ENCODE measurements around the gene PAPOLG. TPM values are rescaled to one million over a fixed set of nuclear protein-coding genes. Genes with fewer than 3 reads are reported as not detected.

Gene PAPOLG
- total and polyA plus RNA-seq, 9 of the 15 experiments (the other 6 are each of a cell fraction or from before 2014, with no cell fraction given) = 3.9 to 16.3 (median 10.0) TPM

GRCh38 chr2:60794271-60794863 lies 38.3 kb downstream of the PAPOLG start (continued):
- TF ChIP-seq CHAMP1 (IDR thresholded peaks at IDR 0.05) = no peak
- no peak for TF ChIP-seq HES1 (IDR thresholded peaks at IDR 0.05; ENCODE audit: low read depth)
- no peak for TF ChIP-seq POLR2A (conservative IDR thresholded peaks at IDR 0.05)
- TF ChIP-seq POLR2G (IDR thresholded peaks at IDR 0.05; ENCODE audit: low read depth, low read length) = no peak
- TF ChIP-seq ZNF263 (CRISPR knock-in tag; IDR thresholded peaks at IDR 0.05; ENCODE audit: borderline replicate concordance) = no peak
- TF ChIP-seq PRMT5 (CRISPR knock-in tag; IDR thresholded peaks at IDR 0.05) = no peak
- TF ChIP-seq SMAD4 (CRISPR knock-in tag; conservative IDR thresholded peaks at IDR 0.05) = no peak
- no peak for TF ChIP-seq KAT8 (IDR thresholded peaks at IDR 0.05; ENCODE audit: low read depth)
- no peak for TF ChIP-seq NELFE (IDR thresholded peaks at IDR 0.05; ENCODE audit: insufficient read depth, insufficient read length)
- TF ChIP-seq CBFA2T3 (IDR thresholded peaks at IDR 0.05) = no peak
- no peak for TF ChIP-seq TEAD2 (tag; IDR thresholded peaks at IDR 0.05)
- no peak for TF ChIP-seq RBBP5 (IDR thresholded peaks at IDR 0.05; ENCODE audit: borderline replicate concordance, insufficient read depth, low read length, poor library complexity, severe bottlenecking)
- TF ChIP-seq TFE3 (CRISPR knock-in tag; IDR thresholded peaks at IDR 0.05) = no peak
- no peak for TF ChIP-seq SMARCA5 (IDR thresholded peaks at IDR 0.05)
- TF ChIP-seq, protein P1, sequence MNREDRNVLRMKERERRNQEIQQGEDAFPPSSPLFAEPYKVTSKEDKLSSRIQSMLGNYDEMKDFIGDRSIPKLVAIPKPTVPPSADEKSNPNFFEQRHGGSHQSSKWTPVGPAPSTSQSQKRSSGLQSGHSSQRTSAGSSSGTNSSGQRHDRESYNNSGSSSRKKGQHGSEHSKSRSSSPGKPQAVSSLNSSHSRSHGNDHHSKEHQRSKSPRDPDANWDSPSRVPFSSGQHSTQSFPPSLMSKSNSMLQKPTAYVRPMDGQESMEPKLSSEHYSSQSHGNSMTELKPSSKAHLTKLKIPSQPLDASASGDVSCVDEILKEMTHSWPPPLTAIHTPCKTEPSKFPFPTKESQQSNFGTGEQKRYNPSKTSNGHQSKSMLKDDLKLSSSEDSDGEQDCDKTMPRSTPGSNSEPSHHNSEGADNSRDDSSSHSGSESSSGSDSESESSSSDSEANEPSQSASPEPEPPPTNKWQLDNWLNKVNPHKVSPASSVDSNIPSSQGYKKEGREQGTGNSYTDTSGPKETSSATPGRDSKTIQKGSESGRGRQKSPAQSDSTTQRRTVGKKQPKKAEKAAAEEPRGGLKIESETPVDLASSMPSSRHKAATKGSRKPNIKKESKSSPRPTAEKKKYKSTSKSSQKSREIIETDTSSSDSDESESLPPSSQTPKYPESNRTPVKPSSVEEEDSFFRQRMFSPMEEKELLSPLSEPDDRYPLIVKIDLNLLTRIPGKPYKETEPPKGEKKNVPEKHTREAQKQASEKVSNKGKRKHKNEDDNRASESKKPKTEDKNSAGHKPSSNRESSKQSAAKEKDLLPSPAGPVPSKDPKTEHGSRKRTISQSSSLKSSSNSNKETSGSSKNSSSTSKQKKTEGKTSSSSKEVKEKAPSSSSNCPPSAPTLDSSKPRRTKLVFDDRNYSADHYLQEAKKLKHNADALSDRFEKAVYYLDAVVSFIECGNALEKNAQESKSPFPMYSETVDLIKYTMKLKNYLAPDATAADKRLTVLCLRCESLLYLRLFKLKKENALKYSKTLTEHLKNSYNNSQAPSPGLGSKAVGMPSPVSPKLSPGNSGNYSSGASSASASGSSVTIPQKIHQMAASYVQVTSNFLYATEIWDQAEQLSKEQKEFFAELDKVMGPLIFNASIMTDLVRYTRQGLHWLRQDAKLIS (CRISPR knock-in tag; IDR thresholded peaks at IDR 0.05) = no peak
- TF ChIP-seq NR3C1 (CRISPR knock-in tag; IDR thresholded peaks at IDR 0.05) = no peak
- TF ChIP-seq, protein P2, sequence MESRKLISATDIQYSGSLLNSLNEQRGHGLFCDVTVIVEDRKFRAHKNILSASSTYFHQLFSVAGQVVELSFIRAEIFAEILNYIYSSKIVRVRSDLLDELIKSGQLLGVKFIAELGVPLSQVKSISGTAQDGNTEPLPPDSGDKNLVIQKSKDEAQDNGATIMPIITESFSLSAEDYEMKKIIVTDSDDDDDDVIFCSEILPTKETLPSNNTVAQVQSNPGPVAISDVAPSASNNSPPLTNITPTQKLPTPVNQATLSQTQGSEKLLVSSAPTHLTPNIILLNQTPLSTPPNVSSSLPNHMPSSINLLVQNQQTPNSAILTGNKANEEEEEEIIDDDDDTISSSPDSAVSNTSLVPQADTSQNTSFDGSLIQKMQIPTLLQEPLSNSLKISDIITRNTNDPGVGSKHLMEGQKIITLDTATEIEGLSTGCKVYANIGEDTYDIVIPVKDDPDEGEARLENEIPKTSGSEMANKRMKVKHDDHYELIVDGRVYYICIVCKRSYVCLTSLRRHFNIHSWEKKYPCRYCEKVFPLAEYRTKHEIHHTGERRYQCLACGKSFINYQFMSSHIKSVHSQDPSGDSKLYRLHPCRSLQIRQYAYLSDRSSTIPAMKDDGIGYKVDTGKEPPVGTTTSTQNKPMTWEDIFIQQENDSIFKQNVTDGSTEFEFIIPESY (CRISPR knock-in tag; IDR thresholded peaks at IDR 0.05) = no peak
- no peak for TF ChIP-seq PHF21A (IDR thresholded peaks at IDR 0.05; ENCODE audit: borderline replicate concordance, low read depth)
